ENCODE data around the gene WNT11.

The WNT11 gene

DNA sequence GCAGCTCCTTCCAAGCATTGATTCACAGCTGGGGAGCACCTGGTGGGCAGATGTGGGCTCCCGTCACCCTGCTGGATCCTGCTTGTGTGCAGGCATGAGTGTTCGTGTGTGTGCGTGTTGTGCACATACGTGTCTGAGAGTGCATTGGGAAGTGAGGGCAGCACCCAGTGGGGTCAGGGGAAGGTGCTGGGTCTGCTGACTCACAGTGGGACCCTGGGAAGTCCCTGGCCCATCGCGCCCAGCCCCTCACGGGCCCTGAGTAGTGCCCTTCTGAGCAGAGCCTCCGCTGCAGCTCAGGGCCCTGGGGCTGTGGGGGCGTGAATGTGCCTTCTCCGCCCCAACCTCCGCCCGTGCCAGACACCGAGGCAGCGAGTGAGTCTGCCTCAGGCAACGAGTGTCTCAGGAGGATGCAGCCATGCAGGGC is 36.8 kb downstream of the WNT11 start:
- no peak for DNase-seq

DNA sequence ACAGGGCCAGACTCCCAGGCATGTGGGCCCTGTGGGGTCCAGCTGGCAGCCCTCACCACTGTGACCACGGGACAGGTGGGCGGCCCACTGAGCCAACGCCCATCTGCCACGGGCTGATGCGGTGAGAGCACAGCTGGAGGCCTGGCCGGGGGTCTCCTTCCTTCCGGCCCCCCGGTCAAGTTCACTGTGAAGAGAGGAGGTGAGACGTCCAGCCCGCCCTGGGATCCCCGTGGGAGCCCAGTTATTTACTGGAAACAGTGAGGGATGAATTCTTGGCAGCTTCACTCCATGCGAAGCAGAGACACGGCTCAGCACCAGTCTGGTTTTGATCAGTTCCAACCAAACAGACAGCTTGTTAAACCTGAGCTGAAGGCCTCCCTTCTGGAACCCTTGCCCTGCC is 38.7 kb downstream of the WNT11 start:
- no peak for DNase-seq

DNA sequence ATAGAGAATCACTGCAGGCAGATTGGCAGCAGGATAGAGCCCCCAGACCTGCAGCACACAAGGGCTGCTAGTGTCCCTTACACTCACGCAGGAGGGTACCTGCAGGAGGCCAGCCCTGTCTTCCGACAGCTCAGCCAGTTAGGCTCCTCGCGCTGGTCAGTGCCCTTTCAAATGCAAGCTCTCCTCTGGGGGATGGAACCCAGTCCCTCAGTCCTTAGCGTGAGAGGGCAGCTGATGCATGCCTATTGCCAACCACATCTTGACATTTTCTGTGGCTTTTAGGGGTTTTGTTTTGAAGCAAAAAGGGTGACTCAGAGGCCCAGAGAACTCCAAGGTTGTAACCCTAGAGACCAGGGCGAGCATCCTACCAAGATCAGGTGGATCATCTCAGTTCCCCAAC is 40.0 kb downstream of the WNT11 start:
- peak; percentile 7 to 13 for DNase-seq

DNA sequence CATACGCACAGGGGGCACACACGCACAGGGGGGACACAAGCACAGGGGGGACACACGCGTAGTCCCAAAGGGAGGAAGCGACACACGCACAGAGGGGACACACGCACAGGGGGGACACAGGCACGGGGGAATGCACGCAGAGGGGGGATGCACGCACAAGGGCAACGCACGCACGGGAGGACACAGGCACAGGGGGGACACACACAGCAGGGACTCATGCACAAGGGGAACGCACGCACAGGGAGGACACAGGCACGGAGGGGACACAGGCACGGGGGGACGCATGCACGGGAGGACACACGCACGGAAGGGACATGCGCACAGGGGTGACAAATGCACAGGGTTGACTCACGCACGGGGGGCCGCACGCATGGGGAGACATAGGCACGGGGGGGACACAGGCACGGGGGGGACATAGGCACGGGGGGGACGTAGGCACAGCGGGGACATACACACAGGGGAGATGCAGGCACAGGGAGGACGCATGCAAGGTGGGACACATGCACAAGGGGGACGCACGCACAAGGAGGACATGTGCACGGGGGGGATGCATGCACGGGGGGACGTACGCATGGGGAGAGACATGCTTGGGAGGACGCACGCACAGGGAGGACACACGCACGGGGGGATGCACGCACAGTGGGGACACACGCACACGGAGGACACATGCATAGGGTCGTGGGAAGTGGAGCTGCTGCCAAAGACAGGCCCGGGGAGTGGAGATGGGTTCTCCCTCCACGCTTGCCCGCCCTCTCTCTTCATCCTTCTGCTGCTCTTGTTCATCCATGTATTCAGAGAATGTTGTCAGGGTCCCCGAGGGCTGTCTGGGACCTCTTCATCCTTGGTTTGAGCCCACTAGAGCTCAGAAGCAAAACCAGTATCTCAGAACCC is 41.2 kb downstream of the WNT11 start:
- no peak for DNase-seq

DNA sequence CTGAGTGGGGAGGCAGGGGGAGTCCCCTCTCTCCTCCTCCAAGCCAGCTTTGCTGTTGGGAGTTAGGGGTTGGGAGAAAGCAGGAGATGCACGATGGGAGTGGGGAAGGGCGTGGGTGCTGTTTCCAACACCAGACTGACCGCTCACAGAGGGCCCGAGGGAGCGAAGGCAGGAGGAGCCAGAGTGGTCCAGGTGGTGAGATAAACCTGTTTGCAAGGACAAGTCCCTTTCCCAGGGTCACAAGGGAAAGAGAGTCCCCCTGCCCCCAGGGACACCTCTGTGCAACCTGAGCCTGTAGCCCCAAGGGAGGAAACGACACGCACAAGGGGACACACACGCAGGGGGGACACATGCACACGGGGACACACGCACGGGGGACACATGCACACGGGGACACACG is 42.2 kb downstream of the WNT11 start:
- DNase-seq, result no peak

DNA sequence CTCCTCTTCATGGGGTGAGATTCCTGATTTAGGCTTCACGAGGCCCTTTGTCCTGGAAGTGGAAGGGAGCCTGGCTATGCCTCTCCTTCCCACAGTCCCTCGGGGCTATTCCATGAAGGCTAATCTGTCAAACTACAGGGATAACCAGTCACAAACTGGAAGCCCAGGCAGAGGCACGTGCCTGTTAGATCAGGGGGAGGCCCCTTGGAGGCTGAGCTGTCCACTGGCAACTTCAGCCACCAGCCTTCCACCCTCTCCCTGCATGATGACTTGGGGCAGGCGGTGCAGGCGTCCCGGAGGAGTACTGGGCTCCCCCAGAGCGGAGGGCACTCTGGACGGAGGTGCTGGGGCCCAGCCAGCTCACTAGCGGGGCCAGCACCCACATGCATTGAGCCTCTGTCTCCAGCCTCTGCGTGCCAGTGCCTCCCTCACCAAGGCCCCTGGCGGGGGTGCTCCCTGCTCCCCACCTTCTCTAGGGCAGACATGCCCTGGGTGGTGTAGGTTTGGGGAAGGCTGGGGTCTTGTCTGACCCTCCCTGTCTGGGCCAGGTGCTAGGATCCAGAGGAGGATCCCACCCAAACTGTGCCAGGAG is 42.9 kb downstream of the WNT11 start:
- no peak for DNase-seq

DNA sequence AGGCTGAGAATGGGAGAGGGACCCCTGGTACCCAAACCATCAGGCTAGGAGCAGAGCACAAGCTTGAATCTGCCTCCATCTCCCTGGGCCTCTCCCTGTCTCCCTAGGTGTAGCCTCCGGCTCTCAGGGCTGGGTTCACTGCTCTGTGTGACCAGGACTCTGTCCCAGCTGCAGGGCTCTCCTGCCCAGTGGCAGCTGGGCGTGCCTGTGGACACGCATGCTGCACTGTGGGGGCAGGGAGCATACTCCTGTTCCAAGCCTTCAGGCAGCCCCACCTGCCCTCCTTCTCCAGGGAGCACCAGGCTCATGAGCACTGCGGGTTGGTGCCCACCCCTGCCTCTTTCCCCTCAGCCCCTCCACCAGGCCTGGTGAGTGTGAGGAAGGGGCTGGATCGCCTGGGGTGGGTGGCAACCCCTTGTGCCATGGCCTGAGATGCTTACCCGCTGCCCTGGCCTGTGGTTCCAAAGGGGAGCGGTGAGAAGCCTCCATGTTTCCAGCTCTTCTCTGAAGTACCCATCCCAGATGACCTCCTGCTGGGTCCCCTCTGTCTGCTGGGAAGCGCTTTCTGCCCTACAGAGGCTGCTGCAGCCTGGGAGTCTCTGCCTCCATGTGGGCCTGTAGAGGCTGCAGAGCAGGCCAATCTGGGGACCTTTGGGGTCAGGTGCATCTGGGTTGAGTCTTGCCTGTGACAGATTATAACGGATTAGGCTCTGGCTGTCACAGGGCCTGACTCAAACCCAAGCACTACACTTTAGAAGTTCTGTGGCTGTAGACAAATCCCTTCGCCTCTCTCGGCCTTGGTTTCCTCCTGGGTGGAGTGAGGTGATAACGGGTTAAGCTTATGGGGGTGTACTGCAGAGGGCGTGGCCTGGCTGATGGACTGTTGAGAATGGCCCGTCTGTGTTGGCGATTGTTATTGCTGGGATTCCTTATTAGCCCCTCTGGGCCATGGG is 43.7 kb downstream of the WNT11 start:
- DNase-seq, result no peak

DNA sequence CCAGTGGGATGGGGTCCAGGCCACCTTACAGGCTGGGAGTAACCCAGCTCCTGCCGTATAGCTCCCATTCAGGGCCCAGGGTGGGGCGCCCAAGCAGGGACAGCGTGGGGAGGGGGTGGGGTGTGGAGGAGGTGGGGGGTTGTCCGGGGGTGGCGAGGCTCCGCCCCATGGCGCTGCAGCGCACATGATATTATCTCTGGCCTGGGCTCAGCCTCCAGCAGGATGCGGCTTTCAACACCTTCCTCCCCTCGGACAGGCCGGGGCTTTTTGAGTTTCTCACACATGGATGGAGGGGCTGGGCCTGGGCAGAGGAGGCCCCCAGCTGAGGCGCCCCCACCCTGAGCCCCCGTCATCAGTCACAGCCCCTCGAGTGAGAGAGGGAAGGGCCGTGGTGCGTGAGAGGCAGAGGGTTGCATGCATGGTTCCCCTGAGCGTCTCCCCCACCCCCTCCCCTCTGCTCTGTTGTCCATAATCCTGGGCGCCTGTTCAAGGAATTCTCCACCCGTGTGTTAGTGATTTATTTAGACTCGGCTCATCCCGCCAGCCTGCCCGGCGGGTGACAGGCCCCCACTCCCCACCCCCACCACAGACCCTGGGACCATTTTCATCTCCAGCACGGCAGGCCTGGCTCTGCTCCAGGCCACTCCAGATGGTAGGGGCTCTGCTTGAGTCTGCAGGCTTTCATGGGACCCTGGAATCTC is 44.9 kb downstream of the WNT11 start:
- no peak for DNase-seq

DNA sequence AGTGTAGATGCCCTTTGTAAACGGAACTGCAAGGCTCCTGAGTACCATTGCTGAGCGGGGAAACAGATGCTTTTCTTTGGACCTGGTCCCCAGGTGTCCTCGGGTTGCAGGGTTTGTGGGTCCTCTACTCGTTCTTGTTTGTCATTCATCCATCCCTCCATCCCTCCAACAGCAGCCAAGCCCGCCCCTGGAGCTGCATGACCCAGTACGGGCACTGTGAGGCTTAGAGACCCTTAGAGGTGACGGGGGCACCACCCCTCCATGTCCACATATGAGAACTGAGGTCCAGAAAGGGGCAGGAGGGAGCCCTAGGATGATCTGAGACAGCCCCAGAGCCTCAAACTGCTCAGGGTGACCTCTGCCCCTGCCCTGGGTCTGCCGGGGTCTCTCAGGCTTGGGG is 45.4 kb downstream of the WNT11 start:
- DNase-seq, result no peak

DNA sequence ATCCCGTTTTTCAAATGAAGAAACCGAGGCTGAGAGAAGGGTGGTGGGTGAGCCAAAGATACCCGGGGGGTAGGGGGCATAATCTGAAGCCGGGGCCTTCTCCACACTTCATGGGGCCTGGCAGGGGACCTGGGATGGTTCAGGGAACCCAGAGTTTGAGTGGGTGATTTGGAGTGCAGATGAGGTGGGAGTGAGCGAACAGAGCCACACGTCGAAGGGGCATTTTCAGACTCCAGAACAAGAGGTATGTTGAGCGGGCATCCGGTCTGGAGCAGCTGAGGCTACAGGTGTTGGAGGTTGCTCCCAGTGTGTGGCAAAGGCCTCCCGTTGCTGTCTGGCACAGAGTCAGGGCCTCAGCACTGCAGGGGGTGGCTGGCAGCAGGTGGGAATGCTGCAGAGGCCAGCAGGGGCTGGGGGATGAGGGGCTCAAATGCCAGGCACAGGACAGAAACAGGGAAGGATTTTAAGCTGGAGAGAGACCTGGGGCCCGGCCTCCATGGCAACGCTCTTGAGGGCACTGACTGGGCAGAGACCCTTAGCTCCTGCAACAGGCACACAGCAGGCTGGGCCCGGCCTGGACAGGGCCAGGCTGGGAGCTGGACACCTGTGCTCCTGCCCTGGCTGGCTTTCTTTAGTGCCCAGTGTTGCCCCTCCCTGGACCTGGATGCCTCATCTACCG is 46.2 kb downstream of the WNT11 start:
- no peak for DNase-seq

DNA sequence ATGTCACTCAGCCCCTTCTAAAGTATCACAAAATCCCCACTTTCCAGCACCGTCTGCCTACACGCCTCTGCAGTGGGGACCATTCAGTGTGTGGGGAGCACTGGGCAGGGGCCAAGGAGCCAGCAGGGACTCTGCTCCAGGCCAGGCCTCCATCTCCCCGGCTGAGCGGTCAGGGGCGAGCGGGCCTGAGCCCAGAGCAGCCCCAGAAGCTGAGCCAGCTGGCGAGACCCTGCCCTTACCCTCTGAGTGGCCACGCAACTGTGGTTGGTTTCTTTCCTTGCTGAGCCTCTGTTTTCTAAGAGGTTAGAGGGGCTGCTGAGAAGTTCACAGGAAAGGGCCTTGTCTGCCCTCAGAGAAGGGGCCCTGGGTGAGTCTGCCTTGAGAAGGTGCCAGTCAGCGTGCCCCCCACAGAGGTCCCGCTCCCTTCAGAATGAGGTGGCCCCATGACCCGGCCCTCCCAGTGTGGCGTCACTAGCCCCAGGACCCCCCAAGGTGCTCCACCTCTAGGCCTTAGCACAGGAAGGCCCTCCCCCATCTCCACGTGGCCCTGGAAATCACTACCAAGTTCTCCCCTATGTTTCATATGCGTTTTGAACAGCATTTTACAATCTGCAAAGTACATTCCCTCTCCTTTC is 46.9 kb downstream of the WNT11 start:
- no peak for DNase-seq

DNA sequence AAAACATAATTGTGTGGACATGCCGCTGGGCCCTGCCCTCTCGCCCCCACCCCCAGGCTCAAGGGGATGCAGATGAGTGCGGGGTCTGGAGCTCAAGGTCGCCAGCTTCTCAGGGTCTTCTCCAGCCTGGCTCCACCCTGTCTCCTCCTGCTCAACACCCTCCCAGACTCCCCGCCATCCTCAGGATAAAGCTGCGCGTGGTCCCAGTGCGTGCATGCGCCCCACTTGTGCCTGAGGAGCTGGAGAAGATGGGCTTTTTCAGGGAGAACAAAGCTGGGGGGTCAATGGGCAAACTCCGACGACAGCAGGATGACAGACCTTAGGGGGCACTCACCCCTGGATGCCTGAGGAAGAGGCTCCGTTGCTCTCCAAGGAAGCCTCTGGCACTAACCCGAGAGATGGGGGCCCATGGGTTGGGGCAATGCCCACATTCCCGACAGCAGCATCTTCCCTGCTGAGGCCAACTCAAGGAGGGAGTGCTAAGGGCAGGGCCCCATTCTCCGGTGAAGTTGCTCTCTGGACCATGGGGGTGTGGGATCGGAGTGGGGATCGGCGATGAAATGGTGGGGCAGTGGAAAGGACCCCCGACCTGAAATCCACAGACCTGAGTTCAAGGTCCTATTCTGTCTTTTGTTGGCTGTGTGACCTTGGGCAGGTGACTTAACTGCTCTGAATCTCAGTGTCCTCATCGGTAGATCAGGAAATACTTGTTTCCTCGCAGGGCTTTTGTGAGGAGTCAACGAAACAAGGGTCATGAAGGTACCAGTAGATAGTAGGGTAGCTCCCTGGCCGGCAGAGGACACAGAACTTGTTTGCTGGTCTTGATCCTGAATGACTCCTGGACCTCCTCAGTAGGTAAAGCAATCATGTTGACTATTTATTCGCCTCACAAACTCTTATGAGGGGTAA is 47.7 kb downstream of the WNT11 start:
- DNase-seq, result no peak

DNA sequence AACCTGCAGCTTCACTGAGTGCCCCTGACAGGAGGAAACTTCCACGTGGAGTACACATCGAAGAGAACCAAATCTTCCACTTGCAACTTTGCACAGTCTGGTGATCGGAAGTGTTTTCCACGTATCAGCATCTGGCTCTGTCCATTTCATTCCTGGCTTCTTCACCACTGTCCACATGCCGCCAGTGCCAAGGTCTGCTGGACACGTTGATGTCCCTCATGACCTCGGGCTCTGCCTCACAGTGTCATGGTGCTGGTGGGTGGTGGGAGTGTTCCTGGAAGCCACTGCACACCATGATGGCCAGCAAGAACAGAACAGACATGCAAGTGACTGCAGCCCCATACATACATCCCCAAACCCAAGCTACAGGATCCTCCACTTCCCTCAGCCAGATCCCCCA is 48.4 kb downstream of the WNT11 start:
- no peak for DNase-seq

DNA sequence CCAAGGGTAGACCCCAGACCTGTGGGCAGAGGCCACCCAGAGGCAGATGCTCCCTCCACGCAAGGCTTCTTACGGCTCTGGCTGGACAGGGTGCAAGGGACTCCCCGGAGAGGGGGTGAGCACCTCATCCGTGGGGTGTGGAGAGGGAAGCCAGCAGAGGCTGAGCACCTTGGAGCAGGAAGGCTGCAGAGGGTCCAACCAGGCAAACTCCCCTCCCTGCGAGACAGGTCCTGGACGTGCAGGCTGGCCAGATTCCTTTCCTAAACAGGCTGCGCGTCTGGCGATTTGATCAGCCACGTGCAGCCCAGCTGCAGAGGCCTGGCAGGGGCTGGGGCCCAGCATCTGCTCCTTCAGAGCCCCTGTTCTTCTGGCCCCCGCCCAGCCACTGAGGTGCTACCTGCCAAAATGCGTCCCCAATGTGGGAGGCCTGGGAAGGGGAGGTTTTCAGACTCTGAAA is 49.3 kb downstream of the WNT11 start:
- DNase-seq, result no peak

DNA sequence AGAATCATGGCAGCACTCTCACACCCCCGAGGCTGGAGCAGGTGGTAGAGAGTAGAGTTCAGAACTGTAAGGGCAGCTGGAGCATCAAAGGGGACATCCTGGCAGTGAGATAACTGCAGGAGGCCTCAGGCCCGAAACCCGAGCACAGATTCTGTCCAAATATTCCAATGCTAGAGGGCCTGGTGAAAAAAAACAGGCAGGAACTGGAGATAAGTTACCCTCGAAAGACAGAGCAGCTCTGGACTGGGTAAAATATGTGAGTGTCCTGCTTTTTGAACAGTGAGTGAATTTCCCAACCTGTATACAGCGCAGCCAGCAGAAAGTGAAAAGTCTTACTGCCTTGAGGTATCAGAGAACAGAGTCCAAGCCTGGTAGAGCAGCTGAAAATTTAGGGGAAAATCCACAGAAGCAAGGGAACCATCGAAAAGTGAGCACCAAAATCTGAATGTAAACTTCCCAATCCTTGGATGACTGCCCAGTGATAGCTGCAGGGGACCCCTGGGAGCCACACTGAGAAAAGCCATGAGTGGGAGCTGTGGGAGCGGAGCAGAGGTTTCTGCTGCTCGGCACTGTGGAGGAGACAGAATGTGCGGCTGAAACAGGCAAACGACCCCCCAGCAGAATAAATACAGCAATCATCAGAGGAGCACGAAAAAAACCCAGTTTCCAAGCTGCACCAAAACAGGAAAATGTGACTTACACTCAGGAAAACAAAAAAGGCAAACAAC is 50.6 kb downstream of the WNT11 start:
- DNase-seq, result no peak

DNA sequence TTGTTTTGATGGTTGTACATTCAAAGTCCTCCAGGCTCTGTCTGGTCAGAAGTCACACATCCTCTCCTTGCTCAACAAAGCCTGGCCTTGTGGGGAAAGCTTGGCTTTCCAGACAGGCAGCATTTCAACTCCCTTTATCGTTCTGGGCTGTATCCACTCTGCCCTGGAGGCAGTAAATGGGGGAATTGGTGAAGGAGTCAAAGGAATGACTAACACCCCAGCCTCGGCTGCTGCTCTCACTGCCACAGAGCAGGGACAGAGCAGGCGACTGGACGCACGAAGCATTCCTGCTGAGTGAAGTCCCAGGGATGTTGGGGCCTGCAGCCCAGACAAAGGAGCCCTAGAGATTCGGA is 52.8 kb downstream of the WNT11 start:
- no peak for DNase-seq

DNA sequence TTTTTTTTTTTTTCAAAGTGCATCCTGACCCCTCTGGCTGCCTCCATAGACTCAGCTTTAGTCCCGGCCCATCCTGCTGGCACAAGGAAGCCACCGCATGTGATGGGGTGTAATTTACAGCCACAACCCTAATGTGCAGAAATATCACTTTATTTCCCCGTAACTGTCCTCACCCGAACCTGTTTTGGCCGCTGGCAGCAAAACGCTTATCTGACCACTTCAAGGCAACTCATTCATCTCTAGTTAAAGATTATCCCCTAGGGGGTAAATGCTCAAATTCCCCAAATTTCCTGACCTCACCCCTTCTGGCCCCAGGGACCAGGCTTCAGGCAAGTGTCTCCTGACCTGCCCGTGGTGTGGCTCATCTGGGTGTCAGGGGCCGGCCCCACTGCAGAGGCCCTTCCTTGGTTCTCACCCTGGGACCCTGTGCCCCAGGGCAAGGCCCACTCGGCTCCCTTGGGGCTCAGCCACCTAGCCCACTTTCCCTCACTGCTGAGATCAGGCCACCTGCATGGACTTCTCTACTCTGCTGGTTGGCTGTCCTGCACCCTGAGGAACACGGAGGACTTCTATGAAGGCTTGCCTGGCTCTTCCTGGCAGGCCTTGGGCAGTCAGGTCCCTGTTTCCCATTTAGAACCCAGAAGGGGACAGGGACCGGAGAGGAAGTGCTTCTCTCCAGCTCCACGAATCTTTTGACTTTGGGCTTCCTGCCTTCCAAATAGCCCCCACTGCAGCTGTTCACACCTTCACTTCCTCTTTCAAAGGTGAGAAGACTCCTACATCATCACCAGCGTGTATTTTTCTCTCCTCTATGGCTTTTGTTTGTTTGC is 53.3 kb downstream of the WNT11 start:
- DNase-seq, result no peak

DNA sequence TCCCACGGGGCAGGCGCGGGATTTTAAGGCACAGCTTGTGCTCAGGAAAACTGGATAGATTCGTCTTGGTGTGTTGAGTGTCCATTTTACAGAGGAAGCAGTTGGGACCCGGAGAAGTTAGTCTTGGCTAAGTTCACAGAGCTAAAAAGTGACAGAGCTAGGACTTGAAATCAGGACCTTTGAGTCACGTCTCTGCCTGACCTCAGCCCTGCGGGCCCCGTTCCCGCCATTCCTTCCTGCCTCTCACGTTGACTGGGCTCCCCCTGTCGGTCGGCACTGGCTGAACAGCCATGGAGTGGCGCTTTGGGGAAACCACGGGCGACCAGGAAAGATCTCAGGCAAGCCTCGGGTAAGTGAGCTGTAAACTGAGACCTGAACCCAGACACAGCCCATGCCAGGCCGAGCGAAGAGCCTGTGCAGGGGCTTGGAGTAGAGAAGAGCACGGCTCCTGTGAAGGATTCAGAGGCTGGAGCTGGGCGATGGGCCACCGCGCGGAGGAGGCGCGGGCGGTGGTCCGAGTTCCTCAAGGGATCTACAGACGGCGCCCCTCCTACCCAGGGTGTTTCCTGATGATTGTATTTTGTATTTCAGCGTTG is 54.1 kb downstream of the WNT11 start:
- DNase-seq, result peak; percentile 89 to 93
